ENCODE measurements around the gene MGME1. TPM values are rescaled to one million over a fixed set of nuclear protein-coding genes. Genes with fewer than 3 reads are reported as not detected.

Gene MGME1
- total RNA-seq, 1 experiment from 2014 or later: 50.5 TPM

DNA sequence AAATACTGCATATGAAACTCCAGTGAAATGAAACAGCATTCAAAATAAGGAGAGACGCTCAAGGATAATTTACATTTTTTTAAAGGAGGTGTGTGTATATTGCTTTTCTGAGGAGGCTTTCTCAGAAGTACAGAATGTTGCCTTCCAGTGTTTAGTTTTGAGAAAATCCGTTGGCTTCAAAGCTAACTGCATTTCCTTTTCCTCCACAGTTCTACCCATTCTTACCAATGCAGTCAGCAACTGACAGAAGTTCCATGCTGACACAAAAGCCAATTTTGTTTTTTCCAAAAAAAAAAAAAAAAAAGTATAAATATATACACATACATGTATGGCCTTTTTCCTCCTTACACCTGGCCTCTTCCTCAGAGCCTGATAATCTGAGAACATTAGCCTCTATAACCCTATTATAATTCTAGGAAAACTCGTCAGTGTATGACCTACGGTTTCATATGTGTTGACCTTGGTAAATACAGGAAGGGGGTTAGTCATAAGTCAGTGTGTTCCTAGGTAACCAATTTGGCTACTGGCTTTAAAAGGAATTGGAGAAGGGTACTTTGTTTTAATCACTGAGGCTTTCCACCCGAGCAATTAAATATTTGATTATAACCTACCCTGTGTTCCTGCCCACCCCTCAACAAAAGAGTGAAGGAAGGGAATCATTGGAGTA is 24.2 kb downstream of the MGME1 start:
- ChIA-PET CTCF (no interaction called here), POLR2A (interaction anchor here (0.6 kb wide), 1 partner anchor 79 kb away, joined by 5 read pairs; no protein-coding TSS in a partner anchor)
- Mint-ChIP-seq H3K36me3 (ENCODE audit: insufficient read depth, unreplicated experiment) (peaks cover 38% of the 10 kb centered on the region), H3K4me1 (ENCODE audit: low read depth, unreplicated experiment) (no peaks in the 10 kb centered on the region), H3K4me3 (ENCODE audit: unreplicated experiment) (no peak overlapping the region), H3K9me3 (ENCODE audit: unreplicated experiment) (no peaks in the 10 kb centered on the region), H3K27ac (ENCODE audit: unreplicated experiment) (no peak overlapping the region), H3K27me3 (ENCODE audit: insufficient read depth, unreplicated experiment) (no peaks in the 10 kb centered on the region)
- DNase-seq: no peak
- intact Hi-C loops (cut with micrococcal nuclease; ENCODE audit: unreplicated experiment): loop anchor here (10.0 kb wide), 1 partner anchor 308 kb away; the partner anchor contains the start of gene RRBP1
- TF ChIP-seq, protein P1, sequence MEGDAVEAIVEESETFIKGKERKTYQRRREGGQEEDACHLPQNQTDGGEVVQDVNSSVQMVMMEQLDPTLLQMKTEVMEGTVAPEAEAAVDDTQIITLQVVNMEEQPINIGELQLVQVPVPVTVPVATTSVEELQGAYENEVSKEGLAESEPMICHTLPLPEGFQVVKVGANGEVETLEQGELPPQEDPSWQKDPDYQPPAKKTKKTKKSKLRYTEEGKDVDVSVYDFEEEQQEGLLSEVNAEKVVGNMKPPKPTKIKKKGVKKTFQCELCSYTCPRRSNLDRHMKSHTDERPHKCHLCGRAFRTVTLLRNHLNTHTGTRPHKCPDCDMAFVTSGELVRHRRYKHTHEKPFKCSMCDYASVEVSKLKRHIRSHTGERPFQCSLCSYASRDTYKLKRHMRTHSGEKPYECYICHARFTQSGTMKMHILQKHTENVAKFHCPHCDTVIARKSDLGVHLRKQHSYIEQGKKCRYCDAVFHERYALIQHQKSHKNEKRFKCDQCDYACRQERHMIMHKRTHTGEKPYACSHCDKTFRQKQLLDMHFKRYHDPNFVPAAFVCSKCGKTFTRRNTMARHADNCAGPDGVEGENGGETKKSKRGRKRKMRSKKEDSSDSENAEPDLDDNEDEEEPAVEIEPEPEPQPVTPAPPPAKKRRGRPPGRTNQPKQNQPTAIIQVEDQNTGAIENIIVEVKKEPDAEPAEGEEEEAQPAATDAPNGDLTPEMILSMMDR (IDR thresholded peaks at IDR 0.05; ENCODE audit: insufficient read depth in 1 of 2, low read depth in 1 of 2, low read length in 1 of 2, severe bottlenecking in 1 of 2, unreplicated experiment in 1 of 2): no peak
- Histone ChIP-seq H3K4me1 (no peaks in the 10 kb centered on the region), H3K9me3 (no peaks in the 10 kb centered on the region), H3K27me3 (replicated peaks; ENCODE audit: control insufficient read depth, insufficient read depth, low read length) (no peaks in the 10 kb centered on the region), H3K4me3 (ENCODE audit: low read depth, low read length) (no peak overlapping the region), H3K36me3 (ENCODE audit: control insufficient read depth, insufficient read depth, low read length) (peaks cover 2% of the 10 kb centered on the region)
- no TSS peak for BruUV-seq (replicated peaks)

DNA sequence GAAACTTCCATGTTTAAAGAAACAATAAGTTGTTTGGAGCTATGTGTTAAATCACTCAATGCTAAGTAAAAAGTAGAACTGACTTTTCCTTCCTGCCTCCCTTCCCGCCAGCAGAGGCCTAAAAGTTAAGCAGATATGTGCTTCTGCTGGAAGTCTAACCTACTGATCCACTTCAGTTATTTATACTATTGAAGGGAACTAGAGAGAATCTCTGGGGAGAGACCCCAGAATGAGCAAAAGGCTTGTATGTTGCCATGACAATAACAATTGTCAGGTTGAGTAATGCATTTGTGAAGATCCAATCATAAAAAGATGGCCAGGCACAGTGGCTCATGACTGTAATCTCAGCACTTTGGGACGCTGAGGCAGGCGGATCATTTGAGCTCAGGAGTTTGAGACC is 24.7 kb downstream of the MGME1 start:
- Mint-ChIP-seq H3K4me3 (ENCODE audit: unreplicated experiment) (no peak overlapping the region), H3K36me3 (ENCODE audit: insufficient read depth, unreplicated experiment) (peaks cover 32% of the 10 kb centered on the region), H3K27me3 (ENCODE audit: insufficient read depth, unreplicated experiment) (no peaks in the 10 kb centered on the region), H3K9me3 (ENCODE audit: unreplicated experiment) (no peaks in the 10 kb centered on the region), H3K4me1 (ENCODE audit: low read depth, unreplicated experiment) (no peaks in the 10 kb centered on the region), H3K27ac (ENCODE audit: unreplicated experiment) (no peak overlapping the region)
- no peak for DNase-seq
- intact Hi-C loops (cut with micrococcal nuclease; ENCODE audit: unreplicated experiment): loop anchor here (10.0 kb wide), 1 partner anchor 309 kb away; the partner anchor contains the start of gene RRBP1
- Histone ChIP-seq H3K9me3 (no peaks in the 10 kb centered on the region), H3K36me3 (ENCODE audit: control insufficient read depth, insufficient read depth, low read length) (no peaks in the 10 kb centered on the region; the same call in 1 of the 2 replicates), H3K27me3 (replicated peaks; ENCODE audit: control insufficient read depth, insufficient read depth, low read length) (no peaks in the 10 kb centered on the region), H3K4me1 (no peaks in the 10 kb centered on the region), H3K4me3 (ENCODE audit: low read depth, low read length) (no peak overlapping the region)
- BruUV-seq (replicated peaks): no TSS peak
- TF ChIP-seq, protein P1 (IDR thresholded peaks at IDR 0.05; ENCODE audit: insufficient read depth in 1 of 2, low read depth in 1 of 2, low read length in 1 of 2, severe bottlenecking in 1 of 2, unreplicated experiment in 1 of 2): no peak
- CTCF ChIA-PET: no interaction called here
- POLR2A ChIA-PET: interaction anchor here (0.6 kb wide), 1 partner anchor 80 kb away, joined by 5 read pairs; no protein-coding TSS in a partner anchor

- Histone ChIP-seq H3K36me3 (ENCODE audit: control insufficient read depth, insufficient read depth, low read length) (no peaks in the 10 kb centered on the region; the same call in 1 of the 2 replicates), H3K4me1 (peaks cover 6% of the 10 kb centered on the region), H3K27me3 (replicated peaks; ENCODE audit: control insufficient read depth, insufficient read depth, low read length) (no peaks in the 10 kb centered on the region), H3K4me3 (ENCODE audit: low read depth, low read length) (no peak overlapping the region), H3K9me3 (no peaks in the 10 kb centered on the region)
- intact Hi-C loops (cut with micrococcal nuclease; ENCODE audit: unreplicated experiment): loop anchor here (1.0 to 10.0 kb wide), 5 partner anchors 26 to 459 kb away; partner anchors contain the start of gene RRBP1
- no TSS peak for BruUV-seq (replicated peaks)
- Mint-ChIP-seq H3K27ac (ENCODE audit: unreplicated experiment) (no peak overlapping the region), H3K4me3 (ENCODE audit: unreplicated experiment) (no peak overlapping the region), H3K4me1 (ENCODE audit: low read depth, unreplicated experiment) (peaks cover 12% of the 10 kb centered on the region), H3K9me3 (ENCODE audit: unreplicated experiment) (no peaks in the 10 kb centered on the region), H3K36me3 (ENCODE audit: insufficient read depth, unreplicated experiment) (peaks cover 8% of the 10 kb centered on the region), H3K27me3 (ENCODE audit: insufficient read depth, unreplicated experiment) (no peaks in the 10 kb centered on the region)
- TF ChIP-seq, protein P1 (IDR thresholded peaks at IDR 0.05; ENCODE audit: insufficient read depth in 1 of 2, low read depth in 1 of 2, low read length in 1 of 2, severe bottlenecking in 1 of 2, unreplicated experiment in 1 of 2): peak; percentile 88 to 94
- CTCF ChIA-PET: interaction anchor here (0.6 to 0.7 kb wide), 2 partner anchors 82 to 462 kb away, joined by 3 to 4 read pairs; no protein-coding TSS in a partner anchor
- DNase-seq: peak in 1 of 2 experiments; percentile 59
- POLR2A ChIA-PET: no interaction called here
These were observed 27.4 kb downstream of the MGME1 start for GRCh38 chr20:17995967-17996819.
